ENCODE results near the gene UCMA. TPM values are rescaled to one million over a fixed set of nuclear protein-coding genes. Genes with fewer than 3 reads are reported as not detected.

The UCMA gene
- total and polyA plus RNA-seq, 2 of the 4 experiments (the other 2 are of a cell fraction), result not detected

GRCh38 chr10:13183625-13184024 is 50.5 kb downstream of the UCMA start:
- no peak overlapping the region for H2BK20ac ChIP-seq (ENCODE audit: low read depth, low read length)
- no peak overlapping the region for H3K14ac ChIP-seq (replicated peaks; ENCODE audit: low read depth, low read length)
- H3K56ac ChIP-seq (ENCODE audit: extremely low read depth, insufficient read depth, low read length), result no peak overlapping the region
- H4K5ac ChIP-seq (ENCODE audit: low read depth, low read length), result no peak overlapping the region
- no peak for TF ChIP-seq BHLHE40 (IDR thresholded peaks at IDR 0.05; ENCODE audit: low read depth, low read length)
- no peak for TF ChIP-seq MAZ (IDR thresholded peaks at IDR 0.05; ENCODE audit: borderline replicate concordance, low read depth, low read length)
- ATAC-seq (ENCODE audit: low read depth), result no peak
- H2AK9ac ChIP-seq (replicated peaks; ENCODE audit: low read depth, low read length, poor library complexity), result no peak overlapping the region
- no peak for DNase-seq
- no peak overlapping the region for H4K8ac ChIP-seq (ENCODE audit: low read depth in 2 of 2, low read length in 2 of 2)
- no peak overlapping the region for H2BK120ac ChIP-seq (ENCODE audit: low read depth, low read length)
- 100% methylated on average over 1 of the region's 5 CpGs; no CpG with 5 or more reads in 1 of the 2 experiments for WGBS, 2 experiments (ENCODE audit: extremely low coverage in 2 of 2, insufficient read length in 1 of 2)
- no peak overlapping the region for H2BK15ac ChIP-seq (ENCODE audit: low read depth, low read length)
- dilution Hi-C loops (cut with HindIII; ENCODE audit: low sequenced_read_pairs, unreplicated experiment), result no loop called here
- intact Hi-C loops (cut with micrococcal nuclease), result no loop called here
- no peak overlapping the region for H4K91ac ChIP-seq (ENCODE audit: insufficient read depth, low read depth, low read length)
- H3K4ac ChIP-seq (ENCODE audit: low read depth, low read length), result no peak overlapping the region
- H3K9me3 ChIP-seq (ENCODE audit: control insufficient read depth, insufficient read depth, low read length), result no peaks in the 10 kb centered on the region
- no peaks in the 10 kb centered on the region for H3K27me3 ChIP-seq (ENCODE audit: control insufficient read depth, insufficient read depth, low read length)
- no peaks in the 10 kb centered on the region for H3K79me1 ChIP-seq (ENCODE audit: low read depth in 1 of 2, low read length in 2 of 2)
- H3K36me3 ChIP-seq (ENCODE audit: control insufficient read depth, insufficient read depth, low read length), result peaks cover 10% of the 10 kb centered on the region
- H3K18ac ChIP-seq (ENCODE audit: low read depth, low read length), result no peak overlapping the region
- no peaks in the 10 kb centered on the region for H4K20me1 ChIP-seq (ENCODE audit: insufficient read depth, low read length)
- no peak overlapping the region for H3K4me2 ChIP-seq (ENCODE audit: low read depth, low read length)
- H2AFZ ChIP-seq (replicated peaks; ENCODE audit: low read length, poor library complexity), result no peak overlapping the region
- H3K4me1 ChIP-seq (ENCODE audit: control insufficient read depth, insufficient read depth, low read length), result no peaks in the 10 kb centered on the region; the same call in 1 of the 2 replicates
- no peak overlapping the region for H2BK5ac ChIP-seq (ENCODE audit: low read depth, low read length, poor library complexity, severe bottlenecking)
- in situ Hi-C loops (cut with MboI; ENCODE audit: low sequenced_read_pairs), result no loop called here
- ChIA-PET POLR2A (ENCODE audit: unreplicated experiment) (no interaction called here), CTCF (no interaction called here)
- no peaks in the 10 kb centered on the region for H3K9me1 ChIP-seq (ENCODE audit: insufficient read depth, low read length)
- H3K27ac ChIP-seq (ENCODE audit: insufficient read depth, low read length), result no peak overlapping the region
- no peak overlapping the region for H3K4me3 ChIP-seq (ENCODE audit: insufficient read depth, low read depth, low read length)
- no peak overlapping the region for H3K9ac ChIP-seq (ENCODE audit: low read depth, low read length)
- no peak overlapping the region for H3K23ac ChIP-seq (ENCODE audit: low read depth, low read length)
- H2AK5ac ChIP-seq (ENCODE audit: low read depth, low read length), result no peak overlapping the region
- no TSS peak for BruUV-seq (replicated peaks)
